Transverse colon (tissue), 4 donors: Measurements from ENCODE around the gene IMMP2L. TPM values are rescaled to one million over a fixed set of nuclear protein-coding genes. Genes with fewer than 3 reads are reported as not detected.

Experiments
- DNase-seq: peaks from one replicate; pipeline ENCODE4 v3.0.0-alpha.2; 2019
- H3K27ac ChIP-seq, 4 donors: fragments of 200-600 bp; sonication (generic); 2 replicates each; pipeline ENCODE4 v1.5.1; 2016 to 2018; ENCODE audit warnings: inconsistent platforms in 4 of 4
- H3K27me3 ChIP-seq: fragments of 200-600 bp; sonication (generic); 2 replicates; pipeline ENCODE4 v1.5.1; 2017; ENCODE audit warnings: inconsistent platforms
- H3K36me3 ChIP-seq, 4 donors: fragments of 200-600 bp; sonication (generic); 2 replicates each; pipeline ENCODE4 v1.5.1; 2017 to 2019; ENCODE audit warnings: inconsistent platforms in 4 of 4
- H3K4me1 ChIP-seq, 4 donors: fragments of 200-600 bp; sonication (generic); 2 replicates each; pipeline ENCODE4 v1.5.1; 2017 to 2020; ENCODE audit warnings: inconsistent platforms in 4 of 4
- H3K4me3 ChIP-seq, 4 donors: fragments of 200-600 bp; sonication (generic); 1 replicate in 1 of 4; 2 replicates in 3 of 4; pipeline versions ENCODE4 v1.5.1 to v1.6.1; 2017 to 2019; ENCODE audit warnings: inconsistent platforms in 4 of 4
- H3K9me3 ChIP-seq, 2 donors: fragments of 200-600 bp; sonication (generic); 2 replicates each; pipeline ENCODE4 v1.5.1; 2017 to 2019; ENCODE audit warnings: inconsistent platforms in 2 of 2
- EP300 ChIP-seq: sonication (generic); formaldehyde crosslinking; IDR thresholded peaks from one replicate; pipeline ENCODE4 v1.6.1; 2017; ENCODE audit warnings: antibody characterized with exemption, low read depth
- POLR2A ChIP-seq: fragments of 450-650 bp; IDR thresholded peaks from one replicate; pipeline ENCODE4 v1.6.1; 2016; ENCODE audit warnings: antibody characterized with exemption, mild to moderate bottlenecking, moderate library complexity
- POLR2AphosphoS5 ChIP-seq, 3 donors: sonication (generic); formaldehyde crosslinking; IDR thresholded peaks; one replicate each; pipeline ENCODE4 v1.6.1; 2016; ENCODE audit warnings: antibody characterized with exemption in 3 of 3
- WGBS, 2 donors: methylation state at CpG; one replicate each; pipeline ENCODE4 v1.1.5; 2018; ENCODE audit warnings: low coverage in 1 of 2; 5-methylcytosine and 5-hydroxymethylcytosine counted together
- in situ Hi-C, 4 donors: fragments of 200-750 bp; cut with MboI; loops; one replicate each; pipeline versions ENCODE4 v1.15.0 to v1.15.1; 2017; ENCODE audit warnings: low sequenced_read_pairs in 3 of 4, low pct_ligation_motif_present in 1 of 4, low pct_unique_long_range_greater_than_20kb in 1 of 4
- intact Hi-C: fragments of 100-400 bp; cut with DNase I; formaldehyde crosslinking; loops from one replicate; pipeline ENCODE4 v1.15.1; 2023; ENCODE audit warnings: low total_unique reads
- total RNA-seq, 4 donors: library from RNA; depleted of rRNA; stranded (reverse); fragments of >200 nt; gene quantifications; one replicate each; pipeline ENCODE4 v1.1.0, GENCODE V29; 2016
- TF ChIP-seq, protein P1 (sequence below), 5 experiments: fragments of 200-600 bp in 3 of 5; fragments of 450-650 bp in 2 of 5; sonication (generic) in 3 of 5; IDR thresholded peaks; 1 replicate in 2 of 5; 2 replicates in 3 of 5; pipeline ENCODE4 v1.5.1; 2016 to 2017; ENCODE audit warnings: antibody characterized with exemption in 5 of 5, inconsistent platforms in 3 of 5, mild to moderate bottlenecking in 2 of 5, moderate library complexity in 1 of 5

Gene IMMP2L
- total RNA-seq, 4 donors from 2014 or later = 8.6 to 69.6 (median 10.9) TPM

DNA sequence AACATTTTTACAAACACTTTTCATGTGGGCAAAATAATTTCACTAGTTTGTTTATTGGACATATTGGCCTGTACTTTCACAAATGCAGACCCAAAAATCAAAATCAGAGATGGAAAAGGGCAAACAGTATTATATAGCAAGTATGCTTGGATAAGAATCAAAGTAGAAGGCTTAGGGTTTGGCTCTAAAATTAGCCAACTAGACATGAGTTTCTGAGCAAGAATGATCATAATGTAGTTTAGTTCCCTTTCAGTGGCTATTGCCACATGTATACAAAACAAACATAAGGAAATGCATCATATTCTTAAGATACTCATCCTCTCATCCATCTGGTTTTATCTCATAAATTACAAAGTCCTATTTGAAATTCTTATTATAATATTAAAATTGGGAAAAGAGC is 132.5 kb downstream of the IMMP2L start:
- Histone ChIP-seq H3K9me3 (peaks cover 0 to 11% of the 10 kb centered on the region in 2 donors), H3K36me3 (no peaks in the 10 kb centered on the region), H3K4me3 (no peak overlapping the region), H3K27me3 (no peaks in the 10 kb centered on the region), H3K27ac (no peak overlapping the region), H3K4me1 (no peaks in the 10 kb centered on the region)
- no peak for DNase-seq
- TF ChIP-seq POLR2AphosphoS5 (IDR thresholded peaks at IDR 0.05) = no peak
- in situ Hi-C loops = no loop called here
- intact Hi-C loops = no loop called here

DNA sequence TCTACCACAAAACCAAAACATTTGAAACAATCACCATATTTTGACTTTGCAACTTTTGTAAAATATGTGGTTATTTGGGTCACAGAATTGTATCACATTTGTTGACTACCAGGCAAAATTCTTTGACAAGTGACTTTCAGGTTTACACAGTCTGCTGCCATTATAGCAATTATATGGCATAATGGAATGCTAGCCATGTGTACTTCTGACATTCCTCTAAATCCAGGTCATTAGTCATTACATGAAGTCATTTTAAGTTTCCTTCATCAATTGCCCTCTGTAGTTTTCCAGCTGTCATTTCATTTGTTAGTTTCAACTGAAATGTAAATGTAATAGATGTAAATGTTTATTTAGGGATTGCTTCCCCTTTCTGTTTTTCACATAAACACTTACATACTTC is 137.5 kb downstream of the IMMP2L start:
- Histone ChIP-seq H3K9me3 (no peaks in the 10 kb centered on the region), H3K36me3 (no peaks in the 10 kb centered on the region), H3K4me1 (no peaks in the 10 kb centered on the region), H3K27me3 (no peaks in the 10 kb centered on the region), H3K4me3 (no peak overlapping the region), H3K27ac (no peak overlapping the region)
- no peak for DNase-seq
- intact Hi-C loops = no loop called here
- in situ Hi-C loops = no loop called here
- TF ChIP-seq EP300 = no peak
- TF ChIP-seq, protein P1, sequence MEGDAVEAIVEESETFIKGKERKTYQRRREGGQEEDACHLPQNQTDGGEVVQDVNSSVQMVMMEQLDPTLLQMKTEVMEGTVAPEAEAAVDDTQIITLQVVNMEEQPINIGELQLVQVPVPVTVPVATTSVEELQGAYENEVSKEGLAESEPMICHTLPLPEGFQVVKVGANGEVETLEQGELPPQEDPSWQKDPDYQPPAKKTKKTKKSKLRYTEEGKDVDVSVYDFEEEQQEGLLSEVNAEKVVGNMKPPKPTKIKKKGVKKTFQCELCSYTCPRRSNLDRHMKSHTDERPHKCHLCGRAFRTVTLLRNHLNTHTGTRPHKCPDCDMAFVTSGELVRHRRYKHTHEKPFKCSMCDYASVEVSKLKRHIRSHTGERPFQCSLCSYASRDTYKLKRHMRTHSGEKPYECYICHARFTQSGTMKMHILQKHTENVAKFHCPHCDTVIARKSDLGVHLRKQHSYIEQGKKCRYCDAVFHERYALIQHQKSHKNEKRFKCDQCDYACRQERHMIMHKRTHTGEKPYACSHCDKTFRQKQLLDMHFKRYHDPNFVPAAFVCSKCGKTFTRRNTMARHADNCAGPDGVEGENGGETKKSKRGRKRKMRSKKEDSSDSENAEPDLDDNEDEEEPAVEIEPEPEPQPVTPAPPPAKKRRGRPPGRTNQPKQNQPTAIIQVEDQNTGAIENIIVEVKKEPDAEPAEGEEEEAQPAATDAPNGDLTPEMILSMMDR (IDR thresholded peaks at IDR 0.05) = no peak
- TF ChIP-seq POLR2A = no peak
- TF ChIP-seq POLR2AphosphoS5 (IDR thresholded peaks at IDR 0.05) = no peak

- intact Hi-C loops (no loop called here), in situ Hi-C loops (no loop called here)
- Histone ChIP-seq H3K9me3 (no peaks in the 10 kb centered on the region), H3K4me3 (no peak overlapping the region), H3K27me3 (no peaks in the 10 kb centered on the region), H3K36me3 (no peaks in the 10 kb centered on the region), H3K4me1 (no peaks in the 10 kb centered on the region), H3K27ac (no peak overlapping the region)
- TF ChIP-seq POLR2AphosphoS5 (IDR thresholded peaks at IDR 0.05) (no peak), POLR2A (no peak), EP300 (no peak)
- TF ChIP-seq, protein P1 (IDR thresholded peaks at IDR 0.05) = no peak
- DNase-seq = no peak
Observed at GRCh38 chr7:111414374-111414773, 147.9 kb downstream of the IMMP2L start.

DNA sequence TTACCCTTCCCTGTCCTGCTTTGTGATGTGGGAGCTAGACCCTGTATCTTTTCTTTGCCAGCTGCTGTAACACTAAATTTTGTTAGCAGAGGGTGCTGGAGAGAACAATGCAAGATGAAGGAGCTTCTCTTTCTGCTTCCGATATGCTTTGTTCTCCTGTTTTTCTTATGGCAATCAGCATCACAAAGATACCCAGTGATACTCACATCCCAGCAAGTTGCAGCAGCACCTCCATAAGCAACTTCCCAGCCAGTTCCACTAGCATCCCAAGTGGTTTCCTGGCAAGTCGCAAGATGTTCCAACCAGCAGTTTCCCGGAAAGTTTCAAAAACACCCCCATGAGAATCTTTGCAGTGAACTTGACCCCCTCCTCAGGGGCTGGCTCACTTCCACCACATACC is 148.6 kb downstream of the IMMP2L start:
- no peak overlapping the region for H3K27ac ChIP-seq
- in situ Hi-C loops = no loop called here
- TF ChIP-seq POLR2A (no peak), POLR2AphosphoS5 (IDR thresholded peaks at IDR 0.05) (no peak), EP300 (no peak)
- TF ChIP-seq, protein P1 (IDR thresholded peaks at IDR 0.05) = no peak
- no peak overlapping the region for H3K4me3 ChIP-seq
- H3K27me3 ChIP-seq = no peaks in the 10 kb centered on the region
- no peaks in the 10 kb centered on the region for H3K4me1 ChIP-seq
- DNase-seq = no peak
- 72 to 100% methylated on average over 1 to 3 of the region's 3 CpGs for WGBS, 2 donors
- intact Hi-C loops = no loop called here
- no peaks in the 10 kb centered on the region for H3K9me3 ChIP-seq
- no peaks in the 10 kb centered on the region for H3K36me3 ChIP-seq

DNA sequence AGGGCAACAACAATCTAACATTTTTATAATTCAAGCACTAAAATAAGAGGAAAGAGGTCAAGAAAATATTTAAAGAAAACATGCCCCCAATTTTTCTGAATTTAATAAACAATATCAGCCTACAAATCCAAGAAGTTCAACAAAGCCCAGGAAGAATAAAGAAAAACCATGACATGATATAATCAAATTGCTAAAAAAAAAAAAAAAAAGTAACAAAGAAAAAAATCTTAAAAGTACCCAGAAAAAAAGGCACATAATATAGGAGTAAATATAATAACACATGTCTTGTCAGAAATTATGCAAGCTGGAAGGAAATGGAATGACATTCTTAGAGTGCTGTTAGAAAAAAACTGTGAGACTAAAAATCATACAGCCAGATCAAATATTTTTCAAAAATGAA is 151.4 kb downstream of the IMMP2L start:
- Histone ChIP-seq H3K4me3 (no peak overlapping the region), H3K27ac (no peak overlapping the region), H3K36me3 (no peaks in the 10 kb centered on the region), H3K27me3 (no peaks in the 10 kb centered on the region), H3K4me1 (no peaks in the 10 kb centered on the region), H3K9me3 (no peaks in the 10 kb centered on the region)
- TF ChIP-seq POLR2AphosphoS5 (IDR thresholded peaks at IDR 0.05) (no peak), EP300 (no peak), POLR2A (no peak)
- TF ChIP-seq, protein P1 (IDR thresholded peaks at IDR 0.05) = no peak
- intact Hi-C loops = no loop called here
- in situ Hi-C loops = no loop called here
- no peak for DNase-seq
